Heart left ventricle (tissue), 13 donors: Measurements from ENCODE around the gene DIDO1.

ENCODE experiments used
- CTCF ChIP-seq, 12 donors: fragments of 200-600 bp; sonication (generic) in 4 of 12; IDR thresholded peaks; one replicate each; pipeline versions ENCODE4 v1.5.0 to v1.8.0; 2018 to 2022; ENCODE audit warnings: antibody characterized with exemption in 12 of 12, mild to moderate bottlenecking in 5 of 12
- POLR2A ChIP-seq, 2 donors: fragments of 450-650 bp; IDR thresholded peaks; one replicate each; pipeline ENCODE4 v1.6.1; 2017; ENCODE audit warnings: antibody characterized with exemption in 2 of 2, mild to moderate bottlenecking in 2 of 2, moderate library complexity in 2 of 2
- donor health status: ischemic (EF 13 %, LVEDD 7.1; RV severe dilation, severe dysfunction).
- donor health status: DM: no; HTN: yes; CAD: no.
- donor health status: DM: no; HTN: no; CAD: no.
- donor health status: ischemic (EF 25% LVEDD 6.9; RV normal size, moderate dysfunction).
- donor health status: ischemic (EF 25% LVEDD 5.7; RV mildly dilated, moderate dysfunction).
- donor health status: ischemic (EF 35%, LVEDD 5.7; RV mildly dilated, moderate dysfunction).
- donor health status: nonischemic (EF 11% LVEDD 7.7; RV severe dilation, severe dysfunction).
- donor health status: DM: yes; HTN: yes; CAD: no.
- donor health status: PGD.
- donor health status: ischemic (EF 29% LVEDD 5.4; RV normal size, mild dysfunction).
- donor health status: nonischemic (EF 23%, LVEDD 6.1; RV moderate dilation, normal function).

DNA sequence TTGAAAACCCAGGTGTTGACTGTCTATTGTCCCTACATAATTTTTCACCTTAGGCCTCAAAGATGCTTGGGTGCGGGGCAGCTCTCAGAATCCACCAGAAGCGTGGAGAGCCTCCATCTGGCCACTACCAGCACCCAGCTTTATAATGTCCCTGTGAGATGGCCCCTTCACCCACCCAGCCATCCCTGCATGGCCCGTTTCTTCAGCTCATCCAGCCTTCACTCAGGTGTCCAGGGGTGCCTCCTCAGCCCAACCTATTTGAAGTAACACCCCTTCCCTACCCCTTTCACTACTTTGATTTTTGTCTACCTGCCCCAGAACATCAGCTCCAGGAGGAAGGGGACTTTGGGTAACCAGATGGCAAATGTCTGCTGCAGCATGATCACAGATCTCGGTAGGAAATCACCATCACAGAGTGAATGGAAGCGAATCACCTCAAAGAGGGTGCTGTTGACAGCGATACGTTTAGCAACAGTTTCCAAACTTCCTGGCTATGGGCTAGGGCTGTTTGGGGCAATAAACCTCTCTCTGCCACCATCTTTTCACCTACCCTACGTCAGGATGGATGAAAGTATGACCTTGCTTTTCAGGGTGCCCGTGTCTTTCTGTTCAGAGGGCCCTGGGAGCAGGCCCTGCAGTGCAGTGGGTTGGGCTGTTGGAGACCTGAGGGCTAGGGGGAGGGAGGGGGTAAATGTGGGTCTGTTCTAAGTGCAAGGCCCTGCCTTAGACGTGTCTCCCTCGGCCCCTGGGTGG is 25.0 kb upstream of the DIDO1 start:
- TF ChIP-seq CTCF (IDR thresholded peaks at IDR 0.05) (no peak), POLR2A (IDR thresholded peaks at IDR 0.05) (no peak)
